AG04450 (cell line): Measurements from ENCODE around the gene AMY2B. TPM values are rescaled to one million over a fixed set of nuclear protein-coding genes. Genes with fewer than 3 reads are reported as not detected.
"Not testable (repeated sequence)": the region's sequence is repeated elsewhere in the genome, so short reads cannot be mapped to it uniquely, and the experiment has no call there.

Experiments used
- CTCF ChIA-PET: fragments of 300-600, 350-600 bp; formaldehyde crosslinking; extraction: SDS; loops from one replicate; lab custom pipeline; 2022; ENCODE audit warnings: antibody characterized with exemption, inconsistent platforms; lab: Charles Lee
- POLR2A ChIA-PET: fragments of 350-600 bp; formaldehyde crosslinking; extraction: SDS; loops from one replicate; lab custom pipeline; 2021; ENCODE audit warnings: antibody characterized with exemption, inconsistent platforms; lab: Yijun Ruan, JAX
- DNase-seq: peaks from one replicate; pipeline ENCODE4 v3.0.0-alpha.2; 2011; ENCODE audit warnings: low read depth, low spot score
- H3K27ac ChIP-seq: one replicate; pipeline ENCODE4 v1.5.1; 2012; ENCODE audit warnings: low read depth, low read length, control low read depth
- H3K27me3 ChIP-seq: one replicate; pipeline ENCODE4 v1.6.0; 2012; ENCODE audit warnings: low read length; ENCODE audit not compliant: control insufficient read depth, insufficient read depth
- H3K4me3 ChIP-seq: 2 replicates; pipeline ENCODE4 v1.5.1; 2011; ENCODE audit warnings: mild to moderate bottlenecking, low read depth, low read length, control low read depth
- H3K9me3 ChIP-seq: 2 replicates; pipeline ENCODE4 v1.5.1; 2012; ENCODE audit warnings: low read length; ENCODE audit not compliant: control insufficient read depth, insufficient read depth
- polyA plus RNA-seq: library from polyadenylated mRNA; depleted of rRNA; stranded (reverse); fragments of >200 nt; gene quantifications from 2 replicates; pipeline ENCODE4 v1.2.3, GENCODE V29; 2011
- TF ChIP-seq, protein P1 (sequence below): IDR thresholded peaks from 2 replicates; pipeline ENCODE4 v1.5.1; 2011; ENCODE audit warnings: low read depth, low read length, control low read depth, inconsistent platforms

Gene AMY2B
- polyA plus RNA-seq, 1 experiment = 1.1 TPM

GRCh38 chr1:103560427-103560826 lies 11.0 kb upstream of the AMY2B start:
- DNase-seq = no peak

GRCh38 chr1:103561124-103561523 lies 10.3 kb upstream of the AMY2B start:
- H3K9me3 ChIP-seq, H3K27me3 ChIP-seq, DNase-seq, H3K4me3 ChIP-seq, H3K27ac ChIP-seq, POLR2A ChIA-PET, CTCF ChIA-PET: not testable (repeated sequence)

More at GRCh38 chr1:103560427-103560826, 11.0 kb upstream of the AMY2B start:
- Histone ChIP-seq H3K27ac (no peak overlapping the region), H3K4me3 (no peak overlapping the region), H3K27me3 (no peaks in the 10 kb centered on the region), H3K9me3 (no peaks in the 10 kb centered on the region)
- CTCF ChIA-PET = no interaction called here
- TF ChIP-seq, protein P1, sequence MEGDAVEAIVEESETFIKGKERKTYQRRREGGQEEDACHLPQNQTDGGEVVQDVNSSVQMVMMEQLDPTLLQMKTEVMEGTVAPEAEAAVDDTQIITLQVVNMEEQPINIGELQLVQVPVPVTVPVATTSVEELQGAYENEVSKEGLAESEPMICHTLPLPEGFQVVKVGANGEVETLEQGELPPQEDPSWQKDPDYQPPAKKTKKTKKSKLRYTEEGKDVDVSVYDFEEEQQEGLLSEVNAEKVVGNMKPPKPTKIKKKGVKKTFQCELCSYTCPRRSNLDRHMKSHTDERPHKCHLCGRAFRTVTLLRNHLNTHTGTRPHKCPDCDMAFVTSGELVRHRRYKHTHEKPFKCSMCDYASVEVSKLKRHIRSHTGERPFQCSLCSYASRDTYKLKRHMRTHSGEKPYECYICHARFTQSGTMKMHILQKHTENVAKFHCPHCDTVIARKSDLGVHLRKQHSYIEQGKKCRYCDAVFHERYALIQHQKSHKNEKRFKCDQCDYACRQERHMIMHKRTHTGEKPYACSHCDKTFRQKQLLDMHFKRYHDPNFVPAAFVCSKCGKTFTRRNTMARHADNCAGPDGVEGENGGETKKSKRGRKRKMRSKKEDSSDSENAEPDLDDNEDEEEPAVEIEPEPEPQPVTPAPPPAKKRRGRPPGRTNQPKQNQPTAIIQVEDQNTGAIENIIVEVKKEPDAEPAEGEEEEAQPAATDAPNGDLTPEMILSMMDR = no peak
- POLR2A ChIA-PET = no interaction called here

GRCh38 chr1:103561643-103562395 lies 9.6 kb upstream of the AMY2B start:
- no peak for DNase-seq

DNA sequence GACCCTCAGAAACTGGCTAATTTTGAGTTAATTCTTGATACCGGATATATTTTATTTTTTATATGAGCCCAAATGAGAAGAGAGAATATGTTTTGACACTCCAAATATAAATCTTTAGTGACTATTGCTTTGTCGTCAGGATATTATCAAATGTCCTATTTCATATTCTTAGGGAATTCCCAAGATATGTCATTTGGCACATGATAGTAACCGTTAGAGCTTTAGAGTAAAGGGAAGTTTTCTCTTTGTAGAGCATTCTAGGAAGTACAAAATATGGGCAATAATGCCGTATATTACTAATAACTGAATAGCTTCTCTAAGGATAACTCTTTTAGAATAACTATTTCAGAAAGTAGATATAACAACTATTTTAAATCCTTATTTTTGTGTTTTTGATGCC lies 8.3 kb upstream of the AMY2B start:
- CTCF ChIA-PET = interaction anchor here (1.1 kb wide), 1 partner anchor 49 kb away, joined by 6 read pairs; no protein-coding TSS in a partner anchor

More at GRCh38 chr1:103561643-103562395, 9.6 kb upstream of the AMY2B start:
- Histone ChIP-seq H3K27ac (no peak overlapping the region), H3K9me3 (no peaks in the 10 kb centered on the region), H3K27me3 (no peaks in the 10 kb centered on the region), H3K4me3 (no peak overlapping the region)
- ChIA-PET CTCF (no interaction called here), POLR2A (no interaction called here)
- TF ChIP-seq, protein P1 = no peak

DNA sequence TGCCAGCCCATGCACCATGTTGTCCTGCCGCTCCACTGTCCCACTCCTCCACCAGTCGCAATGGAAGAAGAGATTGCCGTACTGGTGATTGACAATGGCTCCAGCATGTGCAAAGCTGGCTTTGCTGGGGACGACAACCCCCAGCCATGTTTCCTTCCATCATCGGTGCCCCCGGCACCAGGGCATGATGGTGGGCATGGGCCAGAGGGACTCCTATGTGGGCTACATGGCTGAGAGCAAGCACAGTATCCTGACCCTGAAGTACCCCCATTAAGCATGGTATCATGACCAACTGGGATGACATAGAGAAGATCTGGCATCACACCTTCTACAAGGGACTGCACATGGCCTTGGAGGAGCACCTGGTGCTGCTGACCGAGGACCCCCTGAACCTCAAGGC lies 1.9 kb upstream of the AMY2B start:
- POLR2A ChIA-PET = no interaction called here
- TF ChIP-seq, protein P1 = no peak
- H3K27me3 ChIP-seq = no peaks in the 10 kb centered on the region
- no peaks in the 10 kb centered on the region for H3K9me3 ChIP-seq
- no peak overlapping the region for H3K4me3 ChIP-seq
- H3K27ac ChIP-seq = no peak overlapping the region
- CTCF ChIA-PET = no interaction called here
- DNase-seq = no peak

More for the DNA sequence above, 8.3 kb upstream of the AMY2B start:
- no peak for DNase-seq
- Histone ChIP-seq H3K27me3 (no peaks in the 10 kb centered on the region), H3K27ac (no peak overlapping the region), H3K4me3 (no peak overlapping the region), H3K9me3 (no peaks in the 10 kb centered on the region)
- TF ChIP-seq, protein P1 = no peak
- POLR2A ChIA-PET = no interaction called here
